Gastroesophageal sphincter (tissue), 3 donors: Measurements from ENCODE around the gene VWC2.

Source experiments
- POLR2A ChIP-seq, 2 donors: fragments of 450-650 bp; IDR thresholded peaks; one replicate each; pipeline ENCODE4 v1.6.1; 2017; ENCODE audit warnings: antibody characterized with exemption in 2 of 2, mild to moderate bottlenecking in 2 of 2, moderate library complexity in 1 of 2
- TF ChIP-seq, protein P1 (sequence below), 4 experiments: fragments of 200-600 bp in 2 of 4; fragments of 450-650 bp in 2 of 4; sonication (generic) in 1 of 4; IDR thresholded peaks; one replicate each; pipeline ENCODE4 v1.5.1; 2017 to 2019; ENCODE audit warnings: antibody characterized with exemption in 4 of 4, mild to moderate bottlenecking in 2 of 4, moderate library complexity in 2 of 4

GRCh38 chr7:49931627-49932026 lies 158.2 kb downstream of the VWC2 start:
- TF ChIP-seq, protein P1, sequence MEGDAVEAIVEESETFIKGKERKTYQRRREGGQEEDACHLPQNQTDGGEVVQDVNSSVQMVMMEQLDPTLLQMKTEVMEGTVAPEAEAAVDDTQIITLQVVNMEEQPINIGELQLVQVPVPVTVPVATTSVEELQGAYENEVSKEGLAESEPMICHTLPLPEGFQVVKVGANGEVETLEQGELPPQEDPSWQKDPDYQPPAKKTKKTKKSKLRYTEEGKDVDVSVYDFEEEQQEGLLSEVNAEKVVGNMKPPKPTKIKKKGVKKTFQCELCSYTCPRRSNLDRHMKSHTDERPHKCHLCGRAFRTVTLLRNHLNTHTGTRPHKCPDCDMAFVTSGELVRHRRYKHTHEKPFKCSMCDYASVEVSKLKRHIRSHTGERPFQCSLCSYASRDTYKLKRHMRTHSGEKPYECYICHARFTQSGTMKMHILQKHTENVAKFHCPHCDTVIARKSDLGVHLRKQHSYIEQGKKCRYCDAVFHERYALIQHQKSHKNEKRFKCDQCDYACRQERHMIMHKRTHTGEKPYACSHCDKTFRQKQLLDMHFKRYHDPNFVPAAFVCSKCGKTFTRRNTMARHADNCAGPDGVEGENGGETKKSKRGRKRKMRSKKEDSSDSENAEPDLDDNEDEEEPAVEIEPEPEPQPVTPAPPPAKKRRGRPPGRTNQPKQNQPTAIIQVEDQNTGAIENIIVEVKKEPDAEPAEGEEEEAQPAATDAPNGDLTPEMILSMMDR (IDR thresholded peaks at IDR 0.05), result no peak
- no peak for TF ChIP-seq POLR2A (IDR thresholded peaks at IDR 0.05)
